GM12878 (cell line): ENCODE data around the gene TLR10. TPM values are rescaled to one million over a fixed set of nuclear protein-coding genes. Genes with fewer than 3 reads are reported as not detected.

Experiments used
- CBX5 ChIP-seq: sonication (generic); IDR thresholded peaks from 2 replicates; pipeline ENCODE4 v1.6.1; 2016; ENCODE audit warnings: low read depth, moderate library complexity, mild to moderate bottlenecking, inconsistent platforms
- CEBPB ChIP-seq, 2 experiments: fragments of 150-350 bp in 1 of 2; IDR thresholded peaks; 2 replicates each; pipeline ENCODE4 v1.6.1; 2012 to 2014; ENCODE audit warnings: low read depth in 2 of 2, low read length in 2 of 2, borderline replicate concordance in 1 of 2, inconsistent platforms in 1 of 2
- CHD2 ChIP-seq: IDR thresholded peaks from 2 replicates; pipeline ENCODE4 v1.6.1; 2011; ENCODE audit warnings: low read depth, low read length, improper control_type of control experiment, borderline replicate concordance
- E2F4 ChIP-seq: IDR thresholded peaks from 2 replicates; pipeline ENCODE4 v1.6.1; 2012; ENCODE audit warnings: low read depth, low read length, improper control_type of control experiment
- IKZF1 ChIP-seq: fragments of 450-650 bp; conservative IDR thresholded peaks from 2 replicates; pipeline ENCODE4 v1.6.1; 2017; ENCODE audit warnings: antibody characterized with exemption, mild to moderate bottlenecking
- IRF3 ChIP-seq: fragments of 450-650 bp; IDR thresholded peaks from 2 replicates; pipeline ENCODE4 v1.6.1; 2014; ENCODE audit warnings: mild to moderate bottlenecking
- IRF5 ChIP-seq: fragments of 450-650 bp; IDR thresholded peaks from 2 replicates; pipeline ENCODE4 v1.6.1; 2017; ENCODE audit warnings: borderline replicate concordance
- MAX ChIP-seq: IDR thresholded peaks from 2 replicates; pipeline ENCODE4 v1.6.1; 2012; ENCODE audit warnings: low read depth, low read length, improper control_type of control experiment
- MEF2A ChIP-seq: IDR thresholded peaks from 2 replicates; pipeline ENCODE4 v1.6.1; 2011; ENCODE audit warnings: low read depth, mild to moderate bottlenecking, low read length, moderate library complexity; ENCODE audit not compliant: insufficient read depth
- RB1 ChIP-seq: fragments of 450-650 bp; formaldehyde crosslinking; IDR thresholded peaks from 2 replicates; pipeline ENCODE4 v1.6.1; 2017; ENCODE audit warnings: mild to moderate bottlenecking, borderline replicate concordance
- RCOR1 ChIP-seq: conservative IDR thresholded peaks from 2 replicates; pipeline ENCODE4 v1.6.1; 2012; ENCODE audit warnings: low read depth, low read length, improper control_type of control experiment
- RFX5 ChIP-seq: IDR thresholded peaks from 2 replicates; pipeline ENCODE4 v1.6.1; 2011; ENCODE audit warnings: low read depth, low read length, improper control_type of control experiment
- SIX5 ChIP-seq: IDR thresholded peaks from 2 replicates; pipeline ENCODE4 v1.6.1; 2011; ENCODE audit warnings: mild to moderate bottlenecking, low read depth, low read length, moderate library complexity; ENCODE audit not compliant: severe bottlenecking
- SREBF2 ChIP-seq: IDR thresholded peaks from 2 replicates; pipeline ENCODE4 v1.6.1; 2012; ENCODE audit warnings: mild to moderate bottlenecking, low read length
- STAT1 ChIP-seq: fragments of 450-650 bp; conservative IDR thresholded peaks from 2 replicates; pipeline ENCODE4 v1.6.1; 2014; ENCODE audit warnings: antibody characterized with exemption, mild to moderate bottlenecking
- TCF12 ChIP-seq: IDR thresholded peaks from 2 replicates; pipeline ENCODE4 v1.6.1; 2011; ENCODE audit warnings: low read depth, mild to moderate bottlenecking, low read length
- USF2 ChIP-seq: IDR thresholded peaks from 2 replicates; pipeline ENCODE4 v1.6.1; 2011; ENCODE audit warnings: low read depth, low read length, improper control_type of control experiment, borderline replicate concordance
- ZBED1 ChIP-seq: IDR thresholded peaks from 2 replicates; pipeline ENCODE4 v1.6.1; 2016; ENCODE audit warnings: borderline replicate concordance
- ZBTB4 ChIP-seq: fragments of 450-650 bp; formaldehyde crosslinking; IDR thresholded peaks from 2 replicates; pipeline ENCODE4 v1.4.0; 2022; ENCODE audit warnings: mild to moderate bottlenecking, moderate library complexity
- ZNF217 ChIP-seq: fragments of 450-650 bp; IDR thresholded peaks from 2 replicates; pipeline ENCODE4 v1.6.1; 2017; ENCODE audit warnings: antibody characterized with exemption, mild to moderate bottlenecking
- polyA plus RNA-seq, 11 experiments: library from polyadenylated mRNA; depleted of rRNA in 4 of 11; unstranded in 6 of 11; stranded (reverse) in 5 of 11; fragments of >200 nt; fragmentation: Nextera tagmentation in 4 of 11; fragmentation: Illumina TruSeq in 1 of 11; extraction: Ambion mirVana in 4 of 11; extraction: Trizol in 1 of 11; gene quantifications; 1 replicate in 1 of 11; 2 replicates in 10 of 11; pipeline versions ENCODE4 v1.2.1 to v1.2.3, GENCODE V29; 2011 to 2016; ENCODE audit warnings: inconsistent platforms in 2 of 11, missing spikeins in 2 of 11, low read depth in 1 of 11
- total RNA-seq, 4 experiments: library from RNA; depleted of rRNA in 3 of 4; stranded (reverse); fragments of >200 nt in 3 of 4; fragmentation: Illumina TruSeq in 1 of 4; extraction: Trizol in 1 of 4; gene quantifications; 2 replicates each; pipeline versions ENCODE4 v1.2.1 to v1.2.3, GENCODE V29; 2013 to 2021

Gene TLR10
- total and polyA plus RNA-seq, 10 of the 15 experiments (the other 5 are each of a cell fraction or from before 2014, with no cell fraction given), result 31.5 to 149 (median 64.9) TPM

- TF ChIP-seq STAT1 (no peak), CBX5 (0 out of 2 replicates have a peak, but pooled peaks have one; percentile 43), RCOR1 (no peak; the same call in 1 of the 2 replicates), ZNF217 (no peak; the same call in 1 of the 2 replicates), ZBED1 (peak; percentile 77; the same call in 1 of the 2 replicates), USF2 (no peak), IRF3 (no peak), IRF5 (no peak), SREBF2 (no peak), CHD2 (peak; percentile 58; the same call in 1 of the 2 replicates), E2F4 (no peak), RFX5 (no peak), ZBTB4 (CRISPR knock-in tag) (no peak), CEBPB (IDR thresholded peaks at IDR 0.05; ENCODE audit: borderline replicate concordance in 1 of 2, low read depth in 2 of 2, low read length in 2 of 2) (peak in 1 of 2 experiments; percentile 62; a peak in 1 of 4 replicates), SIX5 (no peak), MEF2A (peak; percentile 73; the same call in 1 of the 2 replicates), TCF12 (0 out of 2 replicates have a peak, but pooled peaks have one; percentile 30), MAX (no peak), IKZF1 (peak; percentile 95), RB1 (no peak)
Observed at GRCh38 chr4:38805530-38806145, 22.8 kb upstream of the TLR10 start (continued).
